ENCODE results near the gene PIGZ. TPM values are rescaled to one million over a fixed set of nuclear protein-coding genes. Genes with fewer than 3 reads are reported as not detected.

PIGZ gene
- total and polyA plus RNA-seq, 9 of the 15 experiments (the other 6 are each of a cell fraction or from before 2014, with no cell fraction given): 0.15 to 1.8 (median 0.76) TPM

- no peak for TF ChIP-seq ATF4 (CRISPR knock-in tag; IDR thresholded peaks at IDR 0.05)
- TF ChIP-seq ZNF584 (CRISPR knock-in tag; IDR thresholded peaks at IDR 0.05; ENCODE audit: low read depth): no peak
- peak; percentile 69; the same call in 1 of the 2 replicates for TF ChIP-seq ARID4B (CRISPR knock-in tag; IDR thresholded peaks at IDR 0.05)
- no peak for TF ChIP-seq POLR2A (conservative IDR thresholded peaks at IDR 0.05)
- TF ChIP-seq DPF2 (IDR thresholded peaks at IDR 0.05): no peak
- peak in 1 of 3 experiments; percentile 24 for TF ChIP-seq YY1 (IDR thresholded peaks at IDR 0.05; ENCODE audit: borderline replicate concordance in 1 of 3, control insufficient read depth in 1 of 3, extremely low read depth in 1 of 3, insufficient read depth in 3 of 3, insufficient read length in 1 of 3, insufficient replicate concordance in 2 of 3, low read depth in 1 of 3, low read length in 2 of 3)
- TF ChIP-seq SAFB2 (IDR thresholded peaks at IDR 0.05; ENCODE audit: borderline replicate concordance, low read depth, low read length, severe bottlenecking): no peak
- no peak for TF ChIP-seq CHD4 (IDR thresholded peaks at IDR 0.05; ENCODE audit: insufficient read depth, insufficient replicate concordance, low read depth, low read length, poor library complexity, severe bottlenecking)
- TF ChIP-seq CCNT2 (IDR thresholded peaks at IDR 0.05; ENCODE audit: borderline replicate concordance, extremely low read depth, insufficient read length, low read depth, low read length): peak; percentile 48
- no peak for TF ChIP-seq MED1 (CRISPR knock-in tag; IDR thresholded peaks at IDR 0.05; ENCODE audit: borderline replicate concordance)
- peak; percentile 35 to 80 for TF ChIP-seq E2F6 (IDR thresholded peaks at IDR 0.05; ENCODE audit: borderline replicate concordance in 1 of 2, extremely low read depth in 1 of 2, insufficient read depth in 1 of 2, insufficient read length in 1 of 2, low read depth in 1 of 2, low read length in 1 of 2, poor library complexity in 1 of 2, severe bottlenecking in 1 of 2)
- 0 out of 2 replicates have a peak, but pooled peaks have one; percentile 13 for TF ChIP-seq TFAP4 (CRISPR knock-in tag; IDR thresholded peaks at IDR 0.05; ENCODE audit: borderline replicate concordance)
- TF ChIP-seq ATF3 (IDR thresholded peaks at IDR 0.05): no peak
- no peak for TF ChIP-seq ATF3 (CRISPR knock-in tag; conservative IDR thresholded peaks at IDR 0.05)
Measured at GRCh38 chr3:196968233-196969133, at the start of gene PIGZ (continued).
